Skeletal muscle tissue (tissue), 4 donors: ENCODE data around the gene UIMC1. TPM values are rescaled to one million over a fixed set of nuclear protein-coding genes. Genes with fewer than 3 reads are reported as not detected.

Experiments used
- H3K27ac ChIP-seq: one replicate; pipeline ENCODE4 v1.7.0; 2013; ENCODE audit warnings: mild to moderate bottlenecking, low read depth, low read length, inconsistent platforms
- H3K27me3 ChIP-seq, 3 donors: one replicate each; pipeline ENCODE4 v1.7.0; 2013; ENCODE audit warnings: low read length in 3 of 3; ENCODE audit not compliant: control insufficient read depth in 3 of 3, insufficient read depth in 3 of 3
- H3K36me3 ChIP-seq, 3 donors: one replicate each; pipeline ENCODE4 v1.7.0; 2013; ENCODE audit warnings: low read length in 3 of 3; ENCODE audit not compliant: control insufficient read depth in 3 of 3, insufficient read depth in 3 of 3
- H3K4me1 ChIP-seq, 3 donors: one replicate each; pipeline ENCODE4 v1.7.0; 2013; ENCODE audit warnings: low read length in 3 of 3, mild to moderate bottlenecking in 3 of 3; ENCODE audit not compliant: control insufficient read depth in 3 of 3, insufficient read depth in 3 of 3
- H3K4me3 ChIP-seq, 3 donors: one replicate each; pipeline ENCODE4 v1.7.0; 2013; ENCODE audit warnings: low read length in 3 of 3
- H3K9ac ChIP-seq, 3 donors: one replicate each; pipeline ENCODE4 v1.7.0; 2013; ENCODE audit warnings: low read length in 3 of 3, mild to moderate bottlenecking in 3 of 3, moderate library complexity in 2 of 3, low read depth in 1 of 3
- H3K9me3 ChIP-seq, 3 donors: one replicate each; pipeline ENCODE4 v1.7.0; 2013; ENCODE audit warnings: low read length in 3 of 3; ENCODE audit not compliant: control insufficient read depth in 3 of 3
- total RNA-seq: library from RNA; depleted of rRNA; stranded (reverse); fragments of >200 nt; gene quantifications from one replicate; pipeline ENCODE4 v1.2.3, GENCODE V29; 2014
- donor health status: Osteomylitis.

UIMC1 gene
- total RNA-seq, 1 donor from 2014 or later = 40.2 TPM

GRCh38 chr5:176860381-176860780, 146.2 kb downstream of the UIMC1 start:
- Histone ChIP-seq H3K36me3 (no peaks in the 10 kb centered on the region), H3K27me3 (peaks cover 42 to 67% (median 53%) of the 10 kb centered on the region in 3 donors), H3K4me3 (no peak overlapping the region), H3K9ac (no peak overlapping the region), H3K4me1 (no peaks in the 10 kb centered on the region), H3K9me3 (no peaks in the 10 kb centered on the region), H3K27ac (no peak overlapping the region)

DNA sequence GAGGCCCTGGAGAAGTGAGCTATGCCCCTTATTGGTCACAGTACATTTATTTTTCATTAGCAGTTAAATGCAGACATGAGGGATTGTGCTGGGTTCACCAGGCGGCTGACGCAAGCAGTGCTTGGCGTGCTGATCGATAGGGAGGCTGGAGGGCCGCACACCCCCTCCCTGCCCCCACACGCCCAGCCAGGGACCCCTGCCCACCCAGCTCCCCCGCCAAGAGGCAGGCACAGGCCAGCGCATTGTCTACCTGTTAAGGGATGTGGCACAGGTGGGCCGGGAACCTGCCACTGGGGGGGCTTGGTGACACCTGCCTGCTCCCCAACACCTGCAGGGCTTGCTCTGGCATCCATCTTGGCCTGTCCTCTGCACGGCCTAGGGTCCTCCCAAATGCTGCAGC, 146.7 kb downstream of the UIMC1 start:
- Histone ChIP-seq H3K9me3 (no peaks in the 10 kb centered on the region), H3K27ac (no peak overlapping the region), H3K36me3 (no peaks in the 10 kb centered on the region), H3K27me3 (peaks cover 41 to 68% (median 52%) of the 10 kb centered on the region in 3 donors), H3K4me3 (no peak overlapping the region), H3K9ac (no peak overlapping the region), H3K4me1 (no peaks in the 10 kb centered on the region)

DNA sequence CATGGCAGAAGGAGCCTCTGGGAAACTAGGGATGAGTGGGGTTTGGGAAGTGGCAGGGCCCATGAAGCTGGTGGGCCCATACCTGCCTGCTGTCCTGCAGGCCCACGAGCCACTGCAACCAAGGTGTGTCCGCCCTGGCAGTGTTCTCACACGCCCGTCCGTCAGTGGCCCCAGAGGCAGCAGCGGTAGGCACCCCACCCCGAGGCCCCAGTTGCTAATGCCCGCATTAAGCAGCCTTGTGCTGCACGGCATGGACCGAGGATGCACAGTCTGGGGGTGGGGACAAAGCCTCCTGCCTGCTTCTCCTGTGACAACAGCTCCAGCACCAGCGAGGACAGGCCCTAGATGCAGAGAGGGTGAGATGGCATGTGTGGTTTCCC, 148.7 kb downstream of the UIMC1 start:
- no peaks in the 10 kb centered on the region for H3K4me1 ChIP-seq
- no peak overlapping the region for H3K9ac ChIP-seq
- H3K27ac ChIP-seq = no peak overlapping the region
- H3K27me3 ChIP-seq = peaks cover 35 to 64% (median 47%) of the 10 kb centered on the region in 3 donors
- H3K4me3 ChIP-seq = no peak overlapping the region
- no peaks in the 10 kb centered on the region for H3K36me3 ChIP-seq
- H3K9me3 ChIP-seq = no peaks in the 10 kb centered on the region

DNA sequence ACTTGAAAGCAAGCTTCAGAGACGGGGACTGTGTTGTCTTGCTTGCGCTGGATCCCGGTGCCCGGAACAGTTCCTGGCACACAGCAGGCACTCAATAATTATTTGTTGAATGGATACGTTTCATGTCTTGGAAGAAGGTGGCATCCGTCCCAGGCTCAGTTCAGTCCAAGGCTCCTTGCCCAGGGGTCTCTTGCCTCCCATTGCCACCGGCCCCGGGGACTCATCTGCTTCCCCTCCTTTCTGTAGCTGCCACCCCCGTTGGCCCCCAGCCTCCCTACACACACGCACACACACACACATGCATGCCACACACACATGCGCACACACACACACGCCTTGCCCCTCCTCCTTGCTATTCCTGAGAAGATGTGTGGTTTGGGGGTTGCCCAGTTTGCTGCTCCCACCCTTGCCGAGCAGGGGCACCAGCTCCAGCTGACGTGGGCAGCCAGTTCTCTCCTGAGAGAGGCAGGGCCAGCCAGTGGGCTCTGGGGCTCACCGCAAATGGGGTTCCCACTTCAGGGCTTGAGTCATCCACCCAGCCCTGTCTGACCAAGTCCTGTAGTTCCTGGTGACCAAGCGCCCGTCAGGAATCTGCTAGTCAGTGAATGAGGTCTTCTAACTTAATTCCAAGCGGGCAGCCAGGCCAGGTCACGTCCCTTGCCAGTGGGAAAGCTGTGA, 149.2 kb downstream of the UIMC1 start:
- H3K4me1 ChIP-seq = no peaks in the 10 kb centered on the region
- peaks cover 35 to 62% (median 43%) of the 10 kb centered on the region in 3 donors for H3K27me3 ChIP-seq
- no peak overlapping the region for H3K4me3 ChIP-seq
- H3K9ac ChIP-seq = no peak overlapping the region
- no peaks in the 10 kb centered on the region for H3K9me3 ChIP-seq
- H3K36me3 ChIP-seq = no peaks in the 10 kb centered on the region
- no peak overlapping the region for H3K27ac ChIP-seq

DNA sequence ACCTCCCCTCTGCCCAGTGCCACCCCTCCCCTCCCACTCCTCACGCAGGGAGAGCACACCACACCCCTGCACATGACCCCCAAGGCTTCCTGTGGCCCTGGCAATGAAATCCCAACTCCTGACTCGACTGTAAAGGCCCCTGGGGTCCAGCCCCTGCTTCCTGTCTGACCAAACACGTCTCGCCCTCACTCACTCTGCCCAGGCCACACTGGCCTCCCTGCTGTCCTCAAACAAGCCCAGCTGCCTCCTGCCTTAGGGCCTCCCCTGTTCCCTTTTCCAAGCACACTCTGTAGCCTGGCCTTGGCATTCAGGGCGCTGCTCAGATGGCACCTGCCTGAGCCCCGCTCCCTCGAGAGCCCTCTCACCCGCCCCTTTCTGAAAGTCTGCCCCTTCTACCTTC, 149.8 kb downstream of the UIMC1 start:
- Histone ChIP-seq H3K27me3 (peaks cover 33 to 61% (median 43%) of the 10 kb centered on the region in 3 donors), H3K9ac (no peak overlapping the region), H3K36me3 (no peaks in the 10 kb centered on the region), H3K9me3 (no peaks in the 10 kb centered on the region), H3K27ac (no peak overlapping the region), H3K4me3 (no peak overlapping the region), H3K4me1 (no peaks in the 10 kb centered on the region)

DNA sequence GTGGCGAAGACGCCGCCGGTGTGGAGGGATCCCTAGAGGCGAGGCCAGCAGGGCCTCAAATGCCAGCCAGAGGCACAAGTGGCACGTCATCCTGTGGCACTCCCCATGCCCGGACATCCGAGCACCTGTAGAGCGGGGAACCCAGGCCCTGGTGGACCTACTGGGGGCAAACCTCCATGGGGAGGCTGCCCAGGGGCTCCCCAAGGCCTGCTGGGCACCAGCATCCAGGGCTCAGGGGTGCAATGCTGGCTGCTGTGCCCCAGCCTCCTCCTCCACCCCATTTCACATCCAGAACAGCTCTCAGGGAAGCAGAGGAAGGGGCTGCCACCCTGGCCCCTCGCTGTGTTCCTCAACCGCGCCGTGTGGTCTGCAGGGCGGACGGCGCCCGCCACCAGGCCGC, 151.0 kb downstream of the UIMC1 start:
- no peak overlapping the region for H3K9ac ChIP-seq
- no peaks in the 10 kb centered on the region for H3K9me3 ChIP-seq
- no peak overlapping the region for H3K4me3 ChIP-seq
- H3K4me1 ChIP-seq = no peaks in the 10 kb centered on the region
- H3K27ac ChIP-seq = no peak overlapping the region
- no peaks in the 10 kb centered on the region for H3K36me3 ChIP-seq
- H3K27me3 ChIP-seq = peaks cover 24 to 58% (median 48%) of the 10 kb centered on the region in 3 donors

Other genes starting within 250 kb of the UIMC1 start
- gene UNC5A, start 196.2 kb downstream of the UIMC1 start, total RNA-seq = not detected
- 4.2 TPM for gene HK3, start 107.4 kb downstream of the UIMC1 start, total RNA-seq
- 12.0 TPM for gene ZNF346, start 15.9 kb upstream of the UIMC1 start, total RNA-seq
- 51.1 TPM for gene FGFR4, start 80.1 kb upstream of the UIMC1 start, total RNA-seq
- 57.4 TPM for gene NSD1, start 127.0 kb upstream of the UIMC1 start, total RNA-seq